Activated naive CD8-positive, alpha-beta T cell treated with anti-CD3 and anti-CD28 coated beads, Interleukin-2, amount 50 U/mL, for 16 hours (primary cell): ENCODE results near the gene GPATCH8.
"Not testable (repeated sequence)": the region's sequence is repeated elsewhere in the genome, so short reads cannot be mapped to it uniquely, and the experiment has no call there.

Experiments
- DNase-seq: peaks from one replicate; pipeline ENCODE4 v3.0.0-alpha.2; 2020; ENCODE audit warnings: low read depth, low spot score

Gene GPATCH8

DNA sequence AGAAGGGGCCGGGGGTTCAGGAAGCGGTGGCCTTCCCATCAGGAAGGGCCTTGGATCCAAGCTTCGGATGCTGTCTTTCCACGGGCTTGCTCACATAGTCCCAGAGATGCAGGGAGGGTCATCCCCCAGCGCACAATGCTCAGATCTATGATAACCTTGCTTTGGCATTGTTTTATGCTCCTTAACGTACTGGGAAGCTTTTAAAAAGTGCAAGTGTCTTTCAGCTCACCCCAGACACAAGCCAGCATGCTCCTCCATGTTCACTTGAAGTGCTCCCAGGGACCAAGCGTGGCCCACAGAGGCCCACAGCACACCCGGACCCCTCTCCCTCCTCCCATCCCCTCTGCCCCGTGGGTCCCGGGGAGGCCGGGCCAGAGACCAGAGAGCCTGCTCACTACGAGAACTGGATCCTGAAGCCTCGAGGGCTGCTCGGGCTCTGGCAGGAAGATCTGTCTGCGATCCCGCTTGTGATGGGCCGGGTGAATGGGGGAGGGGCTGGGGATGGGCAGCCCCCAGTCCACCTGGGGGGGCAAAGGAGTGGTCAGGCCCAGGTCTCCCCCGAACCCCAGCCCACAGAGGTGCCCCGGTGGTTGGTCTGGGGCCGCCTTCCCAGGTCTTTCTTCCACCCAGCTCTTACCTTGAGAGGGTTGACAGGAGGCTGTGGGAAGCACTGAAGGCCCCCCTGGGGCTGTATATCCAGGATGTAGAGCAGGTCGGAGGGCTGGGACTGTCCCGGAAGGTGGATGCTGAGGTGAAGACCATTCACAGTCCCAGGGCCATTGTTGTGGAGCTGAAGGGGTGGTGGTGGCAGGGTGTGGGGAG lies 127.8 kb downstream of the GPATCH8 start:
- no peak for DNase-seq

DNA sequence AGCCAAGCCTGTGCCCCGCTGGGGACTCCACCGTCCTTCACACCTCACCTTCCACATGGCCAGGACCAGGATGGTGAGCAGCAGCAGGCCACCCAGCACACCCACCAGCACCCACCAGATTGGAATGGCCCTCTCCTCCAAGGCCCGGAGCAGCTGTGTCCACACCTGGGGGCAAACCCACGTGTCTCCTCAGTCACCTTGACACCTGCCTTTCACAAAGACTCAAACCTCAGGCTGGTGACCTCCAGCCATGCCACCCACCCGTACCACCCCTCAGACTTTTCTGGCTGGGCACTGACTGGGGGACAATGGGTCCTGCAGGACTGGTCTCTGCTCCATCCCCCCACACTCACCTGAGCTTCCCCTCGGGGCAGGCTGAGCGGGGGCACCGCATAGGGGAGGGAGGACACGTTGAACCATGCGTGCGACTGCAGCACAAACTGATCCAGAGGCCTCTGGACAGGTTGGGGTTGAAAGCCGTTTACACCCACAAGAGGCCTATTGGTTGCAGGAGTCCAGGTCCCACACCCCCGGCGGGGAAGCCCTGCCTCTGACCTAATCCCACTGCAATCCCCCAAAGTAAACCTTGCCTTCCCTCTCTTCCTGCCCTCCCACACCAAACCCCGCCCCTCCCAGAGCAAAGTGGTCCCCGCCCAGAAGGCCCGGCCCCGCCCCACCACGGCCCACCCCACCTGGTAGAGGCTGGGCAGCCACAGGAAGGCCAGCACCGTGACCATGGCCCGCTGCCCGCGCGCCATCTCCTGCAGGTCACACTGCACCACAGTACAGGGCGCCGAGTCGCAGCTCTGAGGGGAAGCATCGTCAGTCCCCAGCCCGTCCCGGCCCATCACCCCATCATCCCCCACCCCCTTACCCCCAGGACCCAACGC lies 128.7 kb downstream of the GPATCH8 start:
- no peak for DNase-seq

- no peak for DNase-seq
Observed at GRCh38 chr17:44372036-44372435, 131.2 kb downstream of the GPATCH8 start.

- not testable (repeated sequence) for DNase-seq
Observed at GRCh38 chr17:44369414-44370023, 133.7 kb downstream of the GPATCH8 start.

DNA sequence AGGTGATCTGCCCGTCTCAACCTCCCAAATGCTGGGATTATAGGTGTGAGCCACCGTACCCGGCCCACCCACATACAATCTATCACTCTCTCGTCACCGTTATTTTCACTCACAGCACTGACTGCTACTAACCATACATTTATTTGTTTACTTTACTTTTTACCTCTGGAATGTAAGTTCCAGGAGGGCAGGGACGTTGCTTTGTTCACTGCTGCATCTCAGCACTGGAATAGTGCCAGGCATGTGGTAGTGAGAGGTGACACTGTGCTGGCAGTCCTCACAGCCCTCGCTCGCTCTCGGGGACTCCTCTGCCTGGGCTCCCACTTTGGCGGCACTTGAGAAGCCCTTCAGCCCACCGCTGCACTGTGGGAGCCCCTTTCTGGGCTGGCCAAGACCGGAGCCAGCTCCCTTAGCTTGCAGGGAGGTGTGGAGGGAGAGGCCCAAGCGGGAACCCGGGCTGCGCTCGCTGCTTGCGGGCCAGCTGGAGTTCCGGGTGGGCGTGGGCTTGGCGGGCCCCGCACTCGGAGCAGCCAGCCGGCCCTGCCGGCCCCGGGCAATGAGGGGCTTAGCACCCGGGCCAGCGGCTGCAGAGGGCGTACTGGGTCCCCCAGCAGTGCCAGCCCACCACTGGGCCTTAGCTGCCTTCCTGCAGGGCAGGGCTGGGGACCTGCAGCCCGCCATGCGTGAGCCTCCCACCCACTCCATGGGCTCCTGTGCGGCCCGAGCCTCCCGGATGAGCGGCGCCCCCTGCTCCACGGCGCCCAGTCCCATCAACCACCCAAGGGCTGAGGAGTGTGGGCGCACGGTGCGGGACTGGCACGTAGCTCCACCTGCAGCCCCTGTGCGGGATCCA lies 134.6 kb downstream of the GPATCH8 start:
- not testable (repeated sequence) for DNase-seq

- DNase-seq = no peak
Observed at GRCh38 chr17:44367231-44367979, 135.8 kb downstream of the GPATCH8 start.

DNA sequence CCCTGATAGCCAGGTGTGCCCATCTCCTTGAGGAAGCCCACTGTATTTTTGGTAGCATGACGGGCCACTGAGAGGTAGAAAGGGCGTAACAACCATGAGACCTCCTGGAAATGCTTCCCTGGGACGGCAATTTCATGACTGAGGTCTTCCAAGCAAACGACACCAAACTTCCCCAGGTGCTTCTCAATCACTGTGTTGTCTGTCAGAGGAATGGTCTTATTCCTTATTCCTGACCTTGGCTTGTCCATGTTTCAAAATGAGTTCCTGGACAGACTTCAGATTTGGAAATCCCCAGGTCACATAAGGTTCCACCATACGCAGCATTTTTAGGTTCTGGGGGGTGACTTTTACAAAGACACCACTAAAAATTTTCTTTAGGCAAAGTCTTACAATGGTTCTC lies 138.2 kb downstream of the GPATCH8 start:
- not testable (repeated sequence) for DNase-seq

GRCh38 chr17:44363613-44364159 lies 139.5 kb downstream of the GPATCH8 start, which contains the start of gene FAM171A2:
Gene FAM171A2 (minus strand): TSS chr17:44363853. CDS start chr17:44363714, 139 bp downstream.
- peak; percentile 34 for DNase-seq

DNA sequence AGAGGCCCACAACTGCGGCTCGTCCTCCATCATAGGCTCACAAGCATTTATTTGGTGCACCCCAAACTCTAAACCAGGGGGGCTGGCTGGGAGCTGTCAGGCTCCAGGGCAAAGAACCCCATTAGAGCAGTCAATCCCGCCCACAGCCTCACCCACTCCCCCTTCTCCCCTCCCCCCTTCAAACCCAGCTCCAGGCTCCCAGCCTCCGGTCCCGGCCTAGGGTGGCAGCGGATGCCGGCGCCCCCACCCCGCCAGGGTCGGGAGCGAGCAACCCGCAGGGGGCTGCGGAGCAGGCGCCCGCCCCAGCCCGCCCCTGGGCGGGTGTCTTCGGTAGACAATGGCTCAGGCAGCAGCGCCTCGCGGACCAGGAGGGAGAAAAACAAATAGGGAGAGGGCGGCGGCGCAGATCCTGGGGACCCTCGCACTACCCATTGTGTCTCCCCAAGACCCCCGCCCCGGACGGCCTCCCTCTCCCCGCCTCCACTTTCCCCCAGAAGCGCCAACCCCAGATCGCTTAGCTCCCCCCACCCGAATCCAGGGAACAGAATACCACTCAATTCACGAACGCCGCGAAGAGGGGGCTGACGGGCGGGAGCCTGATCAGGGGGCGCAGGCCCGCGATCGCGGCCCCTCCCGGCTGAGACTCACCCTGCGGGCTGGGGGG lies 140.1 kb downstream of the GPATCH8 start:
- DNase-seq = no peak

DNA sequence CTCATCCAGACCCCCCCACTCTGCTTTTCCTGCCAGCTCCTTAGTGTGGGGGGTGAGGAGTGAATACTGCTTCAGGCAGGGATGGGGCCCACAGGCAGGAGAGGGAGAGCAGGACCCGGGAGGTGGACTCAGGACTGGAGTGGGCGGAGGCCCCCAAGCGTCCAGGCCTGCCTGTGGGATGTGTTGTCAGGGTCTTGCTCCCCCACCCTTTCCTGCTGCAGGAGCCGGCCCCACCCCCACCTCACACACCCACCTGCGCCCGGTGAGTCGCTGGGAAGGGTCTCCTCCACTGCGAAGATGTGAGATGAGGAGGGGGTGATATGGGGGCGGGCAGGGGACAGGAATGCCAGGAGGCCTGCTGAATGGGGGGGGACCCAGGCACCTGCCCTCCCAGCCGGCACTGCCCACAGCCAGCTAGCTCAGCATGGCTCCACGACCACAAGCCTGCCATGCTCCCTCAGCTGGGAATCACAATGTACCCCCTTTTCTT lies 140.7 kb downstream of the GPATCH8 start:
- DNase-seq = no peak

DNA sequence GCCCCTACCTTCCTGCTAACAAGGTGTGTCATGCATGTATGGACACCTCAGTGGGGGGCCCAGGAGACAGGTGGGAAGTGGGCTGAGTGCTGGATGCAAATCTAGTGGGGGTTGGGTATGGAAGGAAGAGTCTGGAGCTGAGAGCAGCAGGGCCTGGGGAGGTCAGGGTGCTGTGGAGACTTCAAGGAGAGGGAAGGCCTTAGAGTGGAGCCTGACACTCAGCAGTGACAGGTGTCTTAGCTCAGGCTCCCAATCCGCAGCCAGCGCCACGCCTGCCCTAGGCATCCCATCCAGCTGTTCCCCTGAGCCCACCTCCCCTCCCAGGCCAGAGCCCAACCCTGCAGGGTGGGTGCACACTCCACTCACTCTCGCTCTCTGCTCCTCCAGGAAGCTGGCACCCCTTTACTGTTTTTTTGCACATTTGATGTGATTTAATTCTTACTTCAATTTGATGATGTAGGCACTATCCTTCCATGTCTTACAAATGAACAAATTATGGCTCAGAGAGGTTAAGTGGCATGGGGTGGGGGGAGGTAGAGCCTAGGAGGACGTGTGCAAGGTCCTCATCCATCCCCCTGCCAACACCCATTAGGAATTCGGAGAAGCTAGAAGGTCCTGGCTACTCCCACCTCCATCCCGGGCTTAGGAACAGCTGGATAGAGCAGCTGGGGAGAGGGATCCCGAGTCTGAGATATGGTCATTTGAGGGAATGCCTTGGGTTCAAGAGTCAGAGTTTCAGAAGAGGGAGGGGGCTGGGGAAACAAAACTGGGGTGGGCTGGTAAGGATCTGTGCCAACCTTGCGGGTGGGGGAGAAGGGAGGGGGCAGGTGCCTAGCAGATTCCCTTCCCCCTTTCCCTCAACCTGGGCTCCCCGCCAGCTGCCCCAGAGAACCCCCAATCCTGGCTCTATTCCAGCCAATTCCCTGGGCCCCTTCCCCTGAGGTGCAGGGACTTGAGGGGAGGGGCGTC lies 141.6 kb downstream of the GPATCH8 start:
- no peak for DNase-seq

DNA sequence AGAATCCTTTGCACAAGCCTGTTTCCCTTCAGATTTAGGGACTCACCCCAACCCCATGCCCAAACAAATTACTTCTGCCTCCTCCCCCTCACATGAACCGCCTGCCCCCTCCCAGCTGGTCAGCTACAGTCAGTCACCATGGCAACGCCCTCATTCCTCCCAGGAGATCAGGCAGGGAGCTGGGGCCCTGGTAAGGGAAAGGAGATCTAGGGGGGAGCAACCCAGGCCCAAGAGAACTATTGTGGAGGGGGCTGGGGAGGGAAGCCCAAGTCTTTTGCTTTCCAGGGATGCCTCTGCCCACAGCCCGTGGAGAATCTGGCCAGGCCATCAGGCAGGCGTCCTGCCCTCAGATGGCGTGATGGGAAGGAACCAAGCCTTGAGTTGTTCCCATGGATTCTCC lies 142.4 kb downstream of the GPATCH8 start:
- no peak for DNase-seq

DNA sequence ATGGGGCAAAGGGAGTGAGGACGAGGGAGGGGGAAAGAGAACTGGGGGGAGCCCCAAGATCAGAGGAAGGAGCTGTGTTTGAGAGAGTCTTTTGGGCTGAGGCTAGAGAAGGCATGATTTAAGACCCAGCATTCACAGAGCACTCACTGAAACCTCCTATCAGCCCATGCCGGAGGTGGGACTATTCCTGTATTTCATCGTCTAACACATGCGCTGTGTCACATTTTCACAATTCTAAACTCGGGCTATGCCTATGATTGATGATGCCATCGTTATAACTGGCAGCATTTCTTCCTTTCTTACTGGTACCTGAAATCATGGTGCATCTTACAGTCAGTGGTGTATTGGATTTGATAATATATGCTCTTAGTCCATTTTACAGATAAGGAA lies 143.1 kb downstream of the GPATCH8 start:
- DNase-seq = no peak

DNA sequence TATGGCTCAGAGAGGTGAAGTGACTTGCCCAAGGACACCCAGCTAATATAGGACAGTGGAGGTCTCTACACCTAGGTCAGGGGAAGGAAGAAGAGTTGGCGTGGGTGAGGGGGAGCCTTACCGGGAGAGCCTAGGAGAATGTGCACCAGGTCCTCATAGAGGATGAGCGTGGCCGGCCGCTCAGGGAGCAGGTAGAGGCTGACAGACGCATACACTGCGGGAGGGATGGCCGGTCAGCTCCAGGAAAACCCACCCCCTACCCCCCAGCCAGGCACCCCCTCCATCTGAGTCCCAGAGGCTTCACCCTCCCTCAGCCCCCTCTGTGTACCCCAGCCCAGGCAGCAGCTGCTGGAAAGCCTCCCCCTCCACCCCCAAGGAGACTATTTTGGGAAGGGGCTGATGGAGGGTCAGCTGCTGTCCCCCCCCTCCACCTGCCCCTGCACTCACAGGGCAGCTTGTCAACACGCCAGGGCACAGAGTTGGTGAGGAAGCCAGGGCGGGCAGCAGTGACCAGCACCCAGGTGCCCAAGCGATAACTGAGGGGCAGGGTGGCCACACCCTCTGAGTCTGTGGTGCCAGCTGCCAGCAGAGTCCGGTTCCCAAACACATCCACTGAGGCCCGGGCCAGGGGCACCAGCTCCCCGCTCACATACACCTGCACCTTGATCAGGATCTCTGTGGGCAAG lies 143.6 kb downstream of the GPATCH8 start:
- no peak for DNase-seq

DNA sequence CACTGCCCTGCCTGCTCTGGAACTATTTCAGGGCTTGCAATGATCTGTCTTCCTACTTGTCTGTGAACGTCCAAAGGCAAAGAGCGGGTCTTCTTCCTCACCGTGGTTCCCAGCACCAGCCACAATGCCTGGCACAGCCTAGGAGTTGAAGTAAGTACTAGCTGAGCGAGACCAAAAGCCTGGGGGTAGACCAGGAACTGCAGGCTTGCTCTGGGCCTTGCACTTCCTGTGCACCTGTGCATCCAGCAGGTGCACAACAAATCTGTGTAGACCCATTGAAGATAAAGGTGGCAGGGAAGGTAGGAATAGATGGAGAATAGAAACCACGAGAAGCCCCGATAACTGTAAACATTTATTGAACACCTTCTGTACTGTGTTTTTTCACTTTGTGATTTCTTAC lies 144.2 kb downstream of the GPATCH8 start:
- DNase-seq = no peak

DNA sequence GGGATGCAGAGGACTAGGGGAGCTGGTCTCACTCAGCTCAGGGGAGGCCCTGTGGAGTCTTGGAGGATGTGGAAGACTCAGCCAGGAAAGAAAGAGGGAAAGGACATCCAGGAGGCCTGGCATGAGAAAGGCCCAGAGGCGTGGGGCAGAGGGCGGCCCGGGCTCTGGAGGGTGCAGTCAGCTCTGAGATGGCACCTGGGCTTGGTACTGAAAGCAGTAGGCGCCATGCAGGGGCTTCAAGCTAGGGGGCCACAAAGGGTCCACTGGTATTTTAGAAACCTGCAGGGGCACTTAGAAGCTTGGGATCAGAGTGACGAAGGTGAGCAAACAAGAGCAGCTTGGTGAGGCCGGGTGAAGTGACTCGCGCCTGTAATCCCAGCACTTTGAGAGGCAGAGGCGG lies 145.1 kb downstream of the GPATCH8 start:
- DNase-seq = no peak

DNA sequence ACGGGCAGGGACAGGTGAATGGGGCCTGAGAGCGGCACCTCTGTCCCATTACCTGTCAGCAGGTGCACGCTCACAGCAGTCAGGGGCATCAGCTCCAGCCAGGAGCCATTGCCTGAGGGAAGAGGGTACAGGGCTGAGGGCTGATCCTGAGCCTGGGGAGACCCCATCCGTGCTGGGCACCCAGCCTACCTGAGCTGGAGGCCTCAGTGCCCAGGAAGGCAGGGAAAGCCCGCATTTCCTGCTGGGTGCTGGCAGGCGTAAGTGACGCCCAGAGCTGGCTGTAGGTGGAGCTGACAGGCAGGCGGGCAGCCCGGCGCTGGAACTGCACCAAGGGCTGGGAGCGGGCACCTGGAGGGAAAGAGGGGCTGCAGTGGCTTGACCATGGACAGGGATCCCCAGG lies 147.0 kb downstream of the GPATCH8 start:
- DNase-seq = no peak

GRCh38 chr17:44355642-44356099 lies 147.5 kb downstream of the GPATCH8 start:
- no peak for DNase-seq
